H1 (cell line): Measurements from ENCODE around the gene TRIM14. TPM values are rescaled to one million over a fixed set of nuclear protein-coding genes. Genes with fewer than 3 reads are reported as not detected.

Experiments
- CREB1 ChIP-seq: IDR thresholded peaks from 2 replicates; pipeline ENCODE4 v1.6.1; 2012; ENCODE audit warnings: inconsistent platforms
- EGR1 ChIP-seq: IDR thresholded peaks from 2 replicates; pipeline ENCODE4 v1.6.1; 2011; ENCODE audit warnings: low read depth, low read length, borderline replicate concordance
- JUND ChIP-seq: IDR thresholded peaks from 2 replicates; pipeline ENCODE4 v1.6.1; 2011; ENCODE audit warnings: mild to moderate bottlenecking, improper control_type of control experiment, low read length
- RNF2 ChIP-seq: fragments of 200-900, 300-1000 bp; sonication (generic); IDR thresholded peaks from 2 replicates; pipeline ENCODE4 v1.7.1; 2016; ENCODE audit warnings: borderline replicate concordance, low read depth, mild to moderate bottlenecking, antibody characterized with exemption, low read length; ENCODE audit not compliant: poor library complexity, severe bottlenecking; ENCODE audit errors: missing control alignments
- TAF1 ChIP-seq: IDR thresholded peaks from 2 replicates; pipeline ENCODE4 v1.6.1; 2011; ENCODE audit warnings: mild to moderate bottlenecking, low read depth, low read length
- YY1 ChIP-seq: IDR thresholded peaks from 2 replicates; pipeline ENCODE4 v1.6.1; 2011; ENCODE audit warnings: low read depth, mild to moderate bottlenecking, low read length
- polyA plus RNA-seq, 7 experiments: library from polyadenylated mRNA; depleted of rRNA in 3 of 7; stranded (reverse) in 5 of 7; unstranded in 2 of 7; fragments of >200 nt in 5 of 7; fragments of 200-250 nt in 2 of 7; gene quantifications; 1 replicate in 5 of 7; 2 replicates in 1 of 7; 4 replicates in 1 of 7; pipeline versions ENCODE4 v1.2.1 to v1.2.3, GENCODE V29; 2011 to 2013; ENCODE audit warnings: missing spikeins in 2 of 7, mixed read lengths in 2 of 7
- total RNA-seq: library from RNA; stranded (reverse); fragmentation: NEBNext Ultra II Directional; extraction: Animal tissue kit (Norgen Biotek cat#: 25700); gene quantifications from 2 replicates; pipeline ENCODE4 v1.2.1, GENCODE V29; 2021
- TF ChIP-seq, protein P1 (sequence below): IDR thresholded peaks from 2 replicates; pipeline ENCODE4 v1.6.1; 2012; ENCODE audit warnings: low read length, inconsistent platforms

The TRIM14 gene
- total and polyA plus RNA-seq, 2 of the 8 experiments (the other 6 are each of a cell fraction or from before 2014, with no cell fraction given): 9.2 to 19.4 TPM

DNA sequence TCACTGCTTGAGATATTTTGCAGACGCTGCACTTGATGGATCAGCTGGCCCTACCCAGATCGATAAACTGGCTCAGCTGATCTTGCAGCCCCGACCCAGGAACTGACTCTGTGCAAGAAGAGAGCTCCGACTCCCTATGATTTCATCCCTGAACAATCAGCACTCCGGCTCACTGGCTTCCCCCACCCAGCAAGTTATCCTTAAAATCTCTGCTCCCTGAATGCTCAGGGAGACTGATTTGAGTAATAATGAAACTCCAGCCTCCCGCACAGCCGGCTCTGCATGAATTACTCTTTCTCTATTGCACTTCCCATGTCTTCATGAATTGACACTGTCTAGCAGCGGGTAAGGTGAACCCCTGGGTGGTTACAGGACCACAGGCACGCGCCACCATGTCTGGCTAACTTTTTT is 79.4 kb downstream of the TRIM14 start (continued):
- TF ChIP-seq, protein P1, sequence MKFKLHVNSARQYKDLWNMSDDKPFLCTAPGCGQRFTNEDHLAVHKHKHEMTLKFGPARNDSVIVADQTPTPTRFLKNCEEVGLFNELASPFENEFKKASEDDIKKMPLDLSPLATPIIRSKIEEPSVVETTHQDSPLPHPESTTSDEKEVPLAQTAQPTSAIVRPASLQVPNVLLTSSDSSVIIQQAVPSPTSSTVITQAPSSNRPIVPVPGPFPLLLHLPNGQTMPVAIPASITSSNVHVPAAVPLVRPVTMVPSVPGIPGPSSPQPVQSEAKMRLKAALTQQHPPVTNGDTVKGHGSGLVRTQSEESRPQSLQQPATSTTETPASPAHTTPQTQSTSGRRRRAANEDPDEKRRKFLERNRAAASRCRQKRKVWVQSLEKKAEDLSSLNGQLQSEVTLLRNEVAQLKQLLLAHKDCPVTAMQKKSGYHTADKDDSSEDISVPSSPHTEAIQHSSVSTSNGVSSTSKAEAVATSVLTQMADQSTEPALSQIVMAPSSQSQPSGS: no peak
- TF ChIP-seq RNF2 (no peak), TAF1 (no peak), JUND (no peak), EGR1 (no peak), CREB1 (no peak), YY1 (no peak)
